Activated gamma-delta T cell (primary cell): ENCODE results near the gene SYNGR3.
"Not testable (repeated sequence)": the region's sequence is repeated elsewhere in the genome, so short reads cannot be mapped to it uniquely, and the experiment has no call there.

Source experiments
- DNase-seq: peaks from one replicate; lab custom pipeline; 2025; lab: John Stamatoyannopoulos, UW

SYNGR3 gene

DNA sequence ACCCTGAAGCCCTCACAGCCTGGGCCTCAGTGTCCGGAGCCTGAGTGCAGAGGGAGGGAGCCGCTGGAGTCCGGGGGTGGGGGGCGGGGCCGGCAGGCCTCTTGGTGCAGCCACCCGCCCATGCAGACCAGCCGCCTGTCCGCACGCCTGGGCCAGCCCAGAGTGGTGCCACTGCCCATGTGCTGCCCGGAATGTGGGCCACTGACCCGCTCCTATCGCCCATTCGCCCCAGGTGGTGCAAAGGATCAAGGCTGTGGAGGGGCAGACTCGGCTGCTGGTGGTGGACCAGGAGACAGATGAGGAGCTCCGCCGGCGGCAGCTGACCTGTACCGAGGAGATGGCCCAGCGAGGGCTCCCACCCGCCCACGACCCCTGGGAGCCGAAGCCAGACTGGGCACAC lies 39.6 kb downstream of the SYNGR3 start:
- DNase-seq: no peak

DNA sequence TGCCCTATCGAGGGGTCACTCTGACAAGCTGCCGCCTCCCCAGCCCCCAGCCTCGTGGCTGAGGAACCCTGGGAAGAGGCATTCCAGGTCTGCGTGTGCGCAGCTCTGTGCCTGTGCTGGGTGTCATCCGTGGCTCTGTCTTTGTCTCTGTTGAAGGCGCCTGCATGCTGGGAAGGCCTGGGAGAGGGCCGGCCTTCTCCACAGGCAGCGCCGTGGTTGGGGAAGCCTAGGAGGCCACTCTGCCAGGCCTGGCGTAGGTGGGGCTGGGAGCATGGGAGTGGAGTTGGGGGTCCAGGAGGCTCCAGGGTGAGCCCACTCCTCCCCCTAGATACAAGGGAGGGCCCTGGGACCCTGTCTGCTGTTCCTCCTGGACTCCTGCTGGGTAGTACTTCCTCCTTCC lies 40.3 kb downstream of the SYNGR3 start:
- no peak for DNase-seq

GRCh38 chr16:2031081-2031577 lies 41.4 kb downstream of the SYNGR3 start:
- DNase-seq: no peak

DNA sequence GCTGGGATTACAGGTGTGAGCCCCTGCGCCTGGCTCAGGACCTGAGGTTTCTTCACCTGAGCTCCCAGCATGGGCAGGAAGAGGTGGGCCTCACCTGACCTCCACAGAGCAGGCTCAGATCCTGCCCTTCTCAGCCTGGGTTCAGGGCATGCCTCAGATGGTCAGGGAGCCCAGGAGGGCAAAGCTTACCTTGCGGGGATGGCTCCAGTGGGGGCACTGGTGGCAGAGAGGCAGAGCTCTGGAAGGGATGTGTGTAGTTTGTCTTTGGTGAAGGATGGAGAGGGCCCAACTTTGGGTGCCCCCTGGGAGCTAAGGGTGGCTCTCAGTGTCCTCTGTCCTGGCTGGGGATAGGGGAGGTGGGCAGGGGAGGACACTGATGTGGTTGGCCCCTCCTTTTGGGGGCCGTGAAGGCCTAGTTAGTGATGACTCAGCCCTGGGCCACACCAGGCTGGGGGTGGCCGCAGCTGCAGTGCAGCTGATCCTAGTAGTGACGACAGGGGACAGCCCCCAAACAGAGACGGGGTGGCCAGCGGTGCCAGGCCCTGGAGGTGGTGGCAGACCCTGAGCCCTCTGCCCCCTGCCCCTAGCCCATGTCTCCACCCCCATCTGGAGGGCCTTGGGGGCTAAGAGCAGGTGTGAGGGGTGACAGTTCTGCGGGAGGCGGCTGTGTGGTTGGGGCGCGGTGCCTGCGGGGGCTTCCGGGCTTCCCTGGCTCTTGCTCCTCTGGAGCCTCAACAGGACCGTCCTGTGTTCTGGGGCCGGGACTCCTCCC lies 42.7 kb downstream of the SYNGR3 start:
- DNase-seq: no peak

DNA sequence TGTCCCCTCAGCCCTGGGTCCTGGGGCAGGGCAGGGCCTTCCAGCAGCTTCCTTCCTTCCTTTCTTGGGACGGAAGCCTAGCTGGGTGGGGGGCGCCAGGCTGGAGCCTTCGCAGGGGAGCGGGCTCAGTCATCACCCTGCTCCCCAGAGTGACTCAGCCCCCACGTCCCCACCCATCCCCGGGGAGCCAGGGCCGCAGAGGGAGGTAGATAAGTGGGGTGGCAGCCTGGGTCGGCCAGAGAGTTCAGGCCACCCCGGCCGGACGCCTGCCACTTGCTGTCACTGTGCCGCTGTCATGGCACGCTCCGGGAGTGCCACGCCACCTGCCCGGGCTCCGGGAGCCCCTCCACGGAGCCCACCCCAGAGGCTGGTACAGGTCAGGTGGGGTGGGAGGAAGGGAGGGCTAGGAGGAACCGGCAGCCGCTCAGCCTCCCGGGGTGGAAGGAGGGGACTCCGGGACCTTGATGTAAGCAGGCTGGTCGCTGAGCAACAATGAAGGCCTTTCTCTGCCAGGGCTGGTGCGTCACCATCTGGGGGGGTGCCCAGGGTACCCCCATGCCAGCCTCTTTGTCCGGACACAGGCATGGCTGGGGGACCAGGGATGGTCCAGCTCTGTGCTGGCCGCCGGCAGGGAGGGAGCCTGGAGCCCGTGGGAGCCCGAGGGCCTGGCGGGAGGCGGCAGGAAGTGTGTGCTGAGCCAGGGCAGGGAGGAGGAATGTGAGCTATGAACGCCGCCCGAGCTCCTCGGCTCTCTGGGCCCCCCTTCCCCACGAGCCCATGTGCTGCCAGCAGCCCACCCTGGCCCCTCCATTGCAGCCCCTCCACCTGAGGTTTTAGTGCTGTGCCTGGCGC lies 43.5 kb downstream of the SYNGR3 start:
- no peak for DNase-seq

GRCh38 chr16:2033909-2034695 lies 44.3 kb downstream of the SYNGR3 start:
- DNase-seq: not testable (repeated sequence)

- DNase-seq: no peak
These were observed 45.1 kb downstream of the SYNGR3 start for GRCh38 chr16:2034696-2035430.

- no peak for DNase-seq
These were observed 45.8 kb downstream of the SYNGR3 start for GRCh38 chr16:2035431-2036199.

DNA sequence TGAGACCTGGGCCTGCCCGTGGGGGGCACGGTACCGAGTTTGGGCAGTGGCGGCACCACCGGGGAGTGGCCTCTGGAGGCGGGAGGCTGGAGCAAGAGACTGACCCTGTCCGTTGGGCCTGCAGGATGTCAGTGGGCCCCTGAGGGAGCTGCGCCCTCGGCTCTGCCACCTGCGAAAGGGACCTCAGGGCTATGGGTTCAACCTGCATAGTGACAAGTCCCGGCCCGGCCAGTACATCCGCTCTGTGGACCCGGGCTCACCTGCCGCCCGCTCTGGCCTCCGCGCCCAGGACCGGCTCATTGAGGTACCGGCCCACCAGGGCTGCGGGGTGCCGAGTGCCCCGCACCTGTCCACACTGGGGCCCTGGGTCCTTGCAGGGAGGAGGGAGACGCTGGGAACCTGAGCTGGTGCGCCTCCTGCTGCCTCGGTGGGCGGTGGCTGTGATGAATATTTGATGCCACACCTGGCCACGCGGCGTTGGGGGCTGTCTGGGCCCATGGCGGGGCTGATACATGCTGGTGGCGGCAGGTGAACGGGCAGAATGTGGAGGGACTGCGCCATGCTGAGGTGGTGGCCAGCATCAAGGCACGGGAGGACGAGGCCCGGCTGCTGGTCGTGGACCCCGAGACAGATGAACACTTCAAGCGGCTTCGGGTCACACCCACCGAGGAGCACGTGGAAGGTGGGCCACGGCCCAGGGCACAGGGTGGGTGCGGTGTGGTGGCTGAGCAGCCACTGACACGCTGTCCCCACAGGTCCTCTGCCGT lies 46.6 kb downstream of the SYNGR3 start:
- no peak for DNase-seq

DNA sequence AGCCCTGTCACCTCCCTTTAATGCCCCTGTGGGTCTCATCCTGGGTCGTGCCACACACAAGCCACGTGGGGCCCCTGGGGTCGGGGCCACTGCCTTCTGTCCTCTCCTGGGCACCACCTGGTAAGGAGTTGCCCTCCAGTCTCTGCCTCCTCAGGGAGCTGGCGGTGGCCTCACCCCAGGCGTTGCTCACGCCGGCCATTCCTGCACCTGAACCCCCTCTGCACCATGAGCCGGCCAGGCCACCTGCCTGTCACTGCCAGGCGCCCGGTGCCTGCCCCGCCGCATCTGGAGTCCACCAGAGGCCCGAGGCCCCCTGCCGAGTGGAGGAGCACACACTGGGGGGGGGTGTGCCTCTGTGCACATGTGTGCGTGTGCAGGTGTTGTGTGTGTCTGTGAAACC lies 47.3 kb downstream of the SYNGR3 start:
- no peak for DNase-seq

GRCh38 chr16:2037647-2038381 lies 48.0 kb downstream of the SYNGR3 start:
- DNase-seq: no peak

GRCh38 chr16:2038382-2039231 lies 48.8 kb downstream of the SYNGR3 start:
- no peak for DNase-seq

GRCh38 chr16:2039274-2040031 lies 49.7 kb downstream of the SYNGR3 start:
- no peak for DNase-seq

DNA sequence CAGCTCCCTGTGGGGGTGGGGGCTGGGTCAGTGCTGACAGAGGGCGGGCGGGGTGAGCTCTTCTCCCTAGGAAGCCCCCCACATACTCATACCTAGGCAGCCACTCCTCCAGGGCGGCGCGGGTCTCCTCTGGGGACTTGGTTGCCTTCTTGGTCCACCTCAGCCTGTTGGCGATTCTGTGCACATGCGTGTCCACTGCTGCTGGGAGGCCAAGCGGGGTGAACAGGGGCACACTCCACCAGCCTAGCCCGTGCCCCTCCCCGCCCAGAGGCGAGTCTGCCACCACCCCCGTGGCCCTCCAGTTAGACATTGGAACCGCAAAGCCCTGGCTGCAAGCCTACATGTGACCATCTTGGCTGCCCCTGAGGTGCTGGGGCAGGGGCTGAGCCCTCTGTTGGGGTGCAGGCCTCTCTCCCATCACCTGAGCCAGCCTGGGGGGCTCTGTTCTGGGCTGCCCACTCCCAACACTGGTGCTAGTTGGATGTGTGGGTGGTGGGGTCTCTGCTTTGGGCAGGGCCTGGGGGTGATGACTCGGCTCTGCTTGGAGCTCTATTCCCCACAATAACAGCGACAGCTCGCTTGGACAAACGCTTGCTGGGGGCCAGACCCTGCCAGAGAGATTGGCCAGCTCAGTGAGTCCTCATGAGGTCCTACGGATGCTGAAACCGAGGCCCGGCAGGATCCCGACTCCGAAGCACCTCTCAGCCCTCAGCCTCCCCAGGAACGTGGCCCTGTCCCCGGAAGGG lies 50.4 kb downstream of the SYNGR3 start:
- no peak for DNase-seq

DNA sequence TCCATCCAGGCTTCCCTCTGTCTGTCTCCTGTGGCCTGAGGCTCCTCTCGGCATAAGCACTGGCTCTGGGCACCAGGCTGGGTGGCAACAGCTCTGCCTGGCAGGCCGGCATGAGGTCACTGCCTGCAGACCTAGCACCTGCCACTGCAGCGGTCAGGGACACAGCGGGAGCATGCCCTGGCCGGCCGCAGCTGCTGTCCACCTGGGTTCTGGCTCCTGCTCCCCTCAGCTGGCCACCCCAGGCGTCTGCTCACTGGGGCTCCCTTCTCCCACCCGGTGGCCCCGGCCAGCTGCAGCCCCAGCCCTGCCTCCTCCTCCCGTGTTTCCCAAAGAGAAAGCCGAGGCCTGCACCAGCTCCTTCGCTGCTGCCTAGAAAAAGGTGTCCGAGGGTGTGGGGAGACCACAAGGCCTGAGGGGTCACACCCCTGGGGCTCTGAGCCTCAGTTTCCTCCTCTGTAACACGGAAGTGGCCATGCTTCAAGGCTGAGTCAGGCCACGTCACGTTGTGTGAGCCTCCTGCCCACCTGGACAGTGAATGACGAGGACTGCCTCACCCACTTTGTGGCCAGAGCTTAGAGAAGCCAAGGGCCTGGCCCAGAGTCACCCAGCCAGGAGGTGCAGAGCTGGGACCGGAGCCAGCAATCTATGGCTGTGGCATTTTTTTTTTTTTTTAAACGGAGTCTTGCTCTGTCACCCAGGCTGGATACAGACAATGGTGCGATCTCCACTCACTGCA lies 51.2 kb downstream of the SYNGR3 start:
- DNase-seq: no peak
